Measurements from ENCODE around the gene L2HGDH. TPM values are rescaled to one million over a fixed set of nuclear protein-coding genes. Genes with fewer than 3 reads are reported as not detected.

Gene L2HGDH
- total and polyA plus RNA-seq, 10 of the 15 experiments (the other 5 are each of a cell fraction or from before 2014, with no cell fraction given), result 2.6 to 18.3 (median 13.5) TPM

- Histone ChIP-seq H2AFZ (ENCODE audit: control insufficient read depth, low read depth, low read length) (no peak overlapping the region), H3K36me3 (ENCODE audit: control insufficient read depth in 2 of 2, insufficient read depth in 2 of 2, low read length in 1 of 2) (no peaks in the 10 kb centered on the region), H3K27me3 (replicated peaks in 1 of 2; ENCODE audit: control insufficient read depth in 2 of 2, insufficient read depth in 2 of 2, low read length in 1 of 2) (no peaks in the 10 kb centered on the region), H3K79me2 (ENCODE audit: control insufficient read depth, insufficient read depth, low read length) (peaks cover 3% of the 10 kb centered on the region), H3K4me2 (ENCODE audit: control insufficient read depth, insufficient read depth) (no peak overlapping the region), H3K9me3 (replicated peaks; ENCODE audit: control insufficient read depth, insufficient read depth, low read length) (no peaks in the 10 kb centered on the region), H3K4me1 (ENCODE audit: control insufficient read depth, insufficient read depth, low read length) (no peaks in the 10 kb centered on the region), H3K27ac (ENCODE audit: control insufficient read depth, insufficient read depth) (no peak overlapping the region), H3K4me3 (no peak overlapping the region), H4K20me1 (ENCODE audit: control insufficient read depth, insufficient read depth) (no peaks in the 10 kb centered on the region), H3K9ac (ENCODE audit: control insufficient read depth, insufficient read depth, low read length) (no peak overlapping the region)
- CTCF ChIA-PET, result no interaction called here
- RAD21 ChIA-PET (ENCODE audit: unreplicated experiment), result no interaction called here
- FAIRE-seq (no peak), ATAC-seq (no peak), DNase-seq (ENCODE audit: low read depth, low spot score) (no peak)
- POLR2A ChIA-PET, result interaction anchor here (0.7 kb wide), 1 partner anchor 38 kb away, joined by 3 read pairs; no protein-coding TSS in a partner anchor
- in situ Hi-C loops (cut with MboI) (no loop called here), intact Hi-C loops (cut with micrococcal nuclease; ENCODE audit: unreplicated experiment) (no loop called here)
- WGBS (ENCODE audit: insufficient coverage, insufficient replicate concordance, low lambda C conversion rate, missing lambda C conversion rate), result 94% methylated on average over 2 of the region's 2 CpGs
- SMC1A ChIA-PET (ENCODE audit: uncharacterized antibody, unreplicated experiment), result no interaction called here
- no TSS peak for BruUV-seq (replicated peaks)
- TF ChIP-seq CBX3 (IDR thresholded peaks at IDR 0.05; ENCODE audit: borderline replicate concordance, low read depth), result no peak
- TF ChIP-seq CHD2 (IDR thresholded peaks at IDR 0.05; ENCODE audit: borderline replicate concordance, low read depth, low read length), result no peak
- no peak for TF ChIP-seq FOS (IDR thresholded peaks at IDR 0.05; ENCODE audit: borderline replicate concordance, extremely low read depth, insufficient read length)
- no peak for TF ChIP-seq SIN3A (IDR thresholded peaks at IDR 0.05; ENCODE audit: low read depth, low read length)
- TF ChIP-seq NFIC (IDR thresholded peaks at IDR 0.05; ENCODE audit: low read depth, low read length), result no peak
- no peak for TF ChIP-seq TCF7 (IDR thresholded peaks at IDR 0.05; ENCODE audit: borderline replicate concordance)
- TF ChIP-seq TAF1 (IDR thresholded peaks at IDR 0.05; ENCODE audit: borderline replicate concordance, low read depth, low read length), result no peak
These were observed 98.2 kb downstream of the L2HGDH start for GRCh38 chr14:50213795-50214194.

- Histone ChIP-seq H3K4me1 (ENCODE audit: control insufficient read depth, insufficient read depth, low read length) (no peaks in the 10 kb centered on the region), H2AFZ (ENCODE audit: control insufficient read depth, low read depth, low read length) (no peak overlapping the region), H4K20me1 (ENCODE audit: control insufficient read depth, insufficient read depth) (no peaks in the 10 kb centered on the region), H3K27me3 (replicated peaks in 1 of 2; ENCODE audit: control insufficient read depth in 2 of 2, insufficient read depth in 2 of 2, low read length in 1 of 2) (no peaks in the 10 kb centered on the region), H3K36me3 (ENCODE audit: control insufficient read depth in 2 of 2, insufficient read depth in 2 of 2, low read length in 1 of 2) (no peaks in the 10 kb centered on the region), H3K27ac (ENCODE audit: control insufficient read depth, insufficient read depth) (no peak overlapping the region), H3K4me2 (ENCODE audit: control insufficient read depth, insufficient read depth) (no peak overlapping the region), H3K9ac (ENCODE audit: control insufficient read depth, insufficient read depth, low read length) (no peak overlapping the region), H3K9me3 (replicated peaks; ENCODE audit: control insufficient read depth, insufficient read depth, low read length) (no peaks in the 10 kb centered on the region), H3K79me2 (ENCODE audit: control insufficient read depth, insufficient read depth, low read length) (no peaks in the 10 kb centered on the region; the same call in 1 of the 2 replicates), H3K4me3 (no peak overlapping the region)
- FAIRE-seq (no peak), ATAC-seq (no peak), DNase-seq (ENCODE audit: low read depth, low spot score) (no peak)
- SMC1A ChIA-PET (ENCODE audit: uncharacterized antibody, unreplicated experiment), result no interaction called here
- 84% methylated on average over 3 of the region's 3 CpGs for WGBS (ENCODE audit: insufficient coverage, insufficient replicate concordance, low lambda C conversion rate, missing lambda C conversion rate)
- RAD21 ChIA-PET (ENCODE audit: unreplicated experiment), result no interaction called here
- BruUV-seq (replicated peaks), result no TSS peak
- intact Hi-C loops (cut with micrococcal nuclease; ENCODE audit: unreplicated experiment), result no loop called here
- in situ Hi-C loops (cut with MboI), result no loop called here
- POLR2A ChIA-PET, result no interaction called here
- CTCF ChIA-PET, result no interaction called here
- no peak for TF ChIP-seq EGR1 (IDR thresholded peaks at IDR 0.05; ENCODE audit: borderline replicate concordance in 1 of 2, low read depth in 2 of 2, low read length in 2 of 2)
- TF ChIP-seq CHD2 (IDR thresholded peaks at IDR 0.05; ENCODE audit: borderline replicate concordance, low read depth, low read length), result no peak
- TF ChIP-seq POU2F2 (IDR thresholded peaks at IDR 0.05; ENCODE audit: borderline replicate concordance, low read depth, low read length), result no peak
These were observed 99.3 kb downstream of the L2HGDH start for GRCh38 chr14:50212726-50213125.
